RPMI7951 (cell line): ENCODE data around the gene BAZ1A. TPM values are rescaled to one million over a fixed set of nuclear protein-coding genes. Genes with fewer than 3 reads are reported as not detected.

ENCODE experiments used
- DNase-seq: peaks from one replicate; pipeline ENCODE4 v3.0.0-alpha.2; 2012; ENCODE audit warnings: low read depth
- total RNA-seq: library from RNA; depleted of rRNA; stranded (reverse); fragments of >200 nt; shearing (Covaris generic); gene quantifications from 2 replicates; pipeline ENCODE4 v1.2.3, GENCODE V29; 2014; rRNA removed

Gene BAZ1A
- total RNA-seq, 1 experiment from 2014 or later: 26.4 TPM

DNA sequence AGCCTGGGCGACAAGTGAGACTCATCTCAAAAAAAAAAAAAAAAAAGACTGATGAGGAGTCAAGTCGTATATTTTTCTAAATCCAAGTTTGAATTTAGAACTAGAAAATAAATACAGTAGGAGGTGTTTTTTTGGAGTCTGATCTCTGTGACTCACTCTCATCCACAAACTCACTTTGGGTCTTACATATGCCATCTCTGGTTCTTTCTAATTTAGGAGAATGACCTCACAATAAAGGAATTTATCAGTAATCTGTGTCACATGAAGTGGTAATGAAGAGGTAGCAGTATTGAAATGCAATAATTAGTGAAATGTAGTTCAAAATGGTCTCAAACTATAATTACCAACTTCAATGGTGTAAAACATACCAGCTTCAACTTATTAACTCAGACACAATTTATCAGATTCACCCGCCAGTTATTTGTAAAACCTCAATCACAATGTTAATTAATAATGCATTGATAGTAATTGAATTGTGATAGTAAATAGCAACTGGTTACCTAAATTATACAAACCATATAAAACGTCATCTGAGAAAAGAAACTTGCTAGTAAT, 156.3 kb downstream of the BAZ1A start:
- peak; percentile 67 for DNase-seq

DNA sequence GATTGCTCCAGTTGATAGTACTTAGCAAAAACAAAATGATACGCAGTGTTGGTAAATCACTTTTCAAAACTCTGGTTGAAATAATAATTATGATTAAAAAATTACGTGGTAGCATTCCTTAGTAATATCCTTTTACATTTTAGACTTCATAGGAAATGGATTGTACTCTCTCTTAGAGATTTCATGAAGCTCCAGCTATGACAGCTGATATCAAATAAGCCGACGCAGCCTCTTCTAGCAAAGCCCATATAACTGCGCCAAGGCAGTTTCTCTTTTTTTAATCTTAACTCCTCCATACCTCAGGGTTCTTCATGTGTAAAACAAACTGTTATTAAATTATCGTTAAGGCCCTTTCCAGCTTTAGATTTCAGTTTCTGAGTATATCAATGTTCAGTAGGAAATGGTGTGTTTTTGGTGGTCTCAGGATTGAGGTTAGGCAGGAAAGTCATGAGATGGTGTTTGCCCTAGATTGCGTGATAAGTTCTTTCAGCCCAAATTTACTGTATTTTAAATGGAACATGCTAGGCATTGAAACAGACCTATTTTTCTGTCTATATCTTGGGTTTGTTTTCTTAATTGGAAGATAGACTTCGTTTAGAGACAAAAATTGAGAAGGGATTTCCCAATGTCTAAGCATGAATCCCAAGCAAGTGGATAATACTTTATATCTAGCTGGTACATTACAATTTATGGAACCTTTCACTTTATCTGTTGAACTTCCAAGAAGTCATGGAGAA, 159.9 kb downstream of the BAZ1A start:
- no peak for DNase-seq

DNA sequence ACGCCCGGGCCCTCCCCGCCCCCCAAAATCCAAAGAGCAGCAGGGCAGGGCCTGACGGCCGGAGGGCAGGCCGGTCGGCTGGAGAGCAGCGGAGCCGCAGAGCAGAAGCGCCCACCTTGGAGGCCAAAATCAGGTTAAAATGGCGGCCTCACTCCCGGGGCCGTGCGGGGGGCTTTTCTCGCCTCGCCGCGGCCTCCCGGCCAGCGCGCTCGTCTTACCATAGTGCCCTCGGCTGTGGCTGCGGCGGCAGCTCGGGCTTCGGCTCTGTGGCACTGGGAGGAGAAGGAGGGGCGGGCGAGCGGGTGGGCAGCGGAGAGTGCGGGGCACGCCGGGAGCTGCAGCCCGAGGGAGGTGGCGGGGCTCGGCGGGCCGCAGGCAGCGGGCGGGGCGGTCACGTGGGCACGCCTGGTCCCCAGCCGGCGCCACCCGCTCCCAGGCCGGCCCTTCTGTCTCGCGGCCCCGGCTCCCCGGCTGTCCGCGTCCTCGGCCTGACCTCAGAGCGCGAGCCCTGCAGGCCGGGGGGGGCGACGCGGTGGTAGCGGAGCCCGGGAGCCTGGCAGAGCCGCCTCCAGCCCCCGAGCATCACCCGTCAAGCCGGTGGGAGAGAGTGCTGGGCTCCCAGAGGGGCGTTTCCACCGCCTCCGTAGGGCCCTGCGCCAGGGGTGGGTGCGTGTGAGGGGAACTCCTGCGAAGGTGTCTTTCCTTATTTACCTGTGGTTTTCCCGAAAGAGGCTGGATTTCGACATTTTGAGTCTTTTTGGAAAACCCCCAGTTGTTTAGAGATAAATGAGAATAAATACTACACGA, 160.6 kb downstream of the BAZ1A start, which contains the start of gene CFL2:
CFL2 (minus strand) TSS at position 274 of the 807 bp plus-strand sequence; CDS start at position 221, 53 bp downstream.
- DNase-seq: peak; percentile 78

DNA sequence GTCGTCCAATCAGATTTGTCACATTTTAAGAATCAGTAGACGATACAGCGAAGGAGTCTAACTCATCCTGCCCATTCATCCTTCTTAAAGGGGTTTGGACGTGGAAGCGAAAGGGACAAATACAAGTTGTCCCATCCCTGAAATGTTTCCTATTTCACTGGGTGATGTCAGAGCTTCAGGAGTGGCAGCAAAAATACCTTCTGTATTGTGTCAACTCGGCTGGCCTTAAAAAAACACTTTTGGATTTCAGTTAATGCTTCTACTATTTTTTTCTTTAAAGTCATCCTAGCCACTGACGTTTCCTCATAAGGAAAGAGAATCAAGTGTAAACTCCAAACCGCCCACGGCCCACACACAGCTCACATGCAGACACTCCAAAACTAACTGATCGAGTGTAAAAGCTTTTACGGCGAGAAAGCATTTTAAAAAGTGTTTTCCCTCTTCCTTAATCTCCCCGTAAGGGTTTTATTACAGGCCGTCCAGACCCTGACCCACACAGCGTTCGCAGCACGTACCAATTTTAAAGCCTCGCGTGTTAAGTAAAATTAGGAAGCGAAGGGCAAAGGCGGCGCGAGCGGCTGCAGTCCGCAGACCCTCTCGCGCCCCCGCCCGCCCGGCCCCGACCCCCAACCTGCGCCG, 161.4 kb downstream of the BAZ1A start:
- peak; percentile 64 for DNase-seq

DNA sequence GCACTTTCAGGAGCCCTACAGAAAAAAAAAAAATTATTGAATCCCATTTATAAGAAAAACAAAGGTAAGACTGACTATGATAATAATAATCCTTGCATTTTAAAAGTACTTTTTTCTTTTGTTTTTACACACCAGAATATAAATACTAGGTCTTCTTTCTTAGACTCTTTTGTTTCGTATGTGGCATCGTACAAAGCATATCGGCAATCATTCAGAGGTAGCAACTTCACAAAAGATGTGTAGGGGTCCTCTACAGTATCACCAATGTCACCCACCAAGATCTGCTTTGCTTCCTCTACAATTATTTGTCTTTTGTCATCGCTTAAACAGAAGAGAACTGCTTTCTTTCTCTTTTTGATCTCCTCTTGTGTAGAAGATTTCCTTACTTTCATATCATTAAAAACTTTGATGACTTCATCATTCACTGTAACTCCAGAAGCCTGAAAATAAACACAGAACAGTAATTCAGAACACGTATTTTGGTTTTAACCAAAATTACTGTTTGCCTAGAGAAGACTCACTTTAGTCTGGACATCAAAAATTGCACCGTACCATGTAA, 162.0 kb downstream of the BAZ1A start:
- no peak for DNase-seq

DNA sequence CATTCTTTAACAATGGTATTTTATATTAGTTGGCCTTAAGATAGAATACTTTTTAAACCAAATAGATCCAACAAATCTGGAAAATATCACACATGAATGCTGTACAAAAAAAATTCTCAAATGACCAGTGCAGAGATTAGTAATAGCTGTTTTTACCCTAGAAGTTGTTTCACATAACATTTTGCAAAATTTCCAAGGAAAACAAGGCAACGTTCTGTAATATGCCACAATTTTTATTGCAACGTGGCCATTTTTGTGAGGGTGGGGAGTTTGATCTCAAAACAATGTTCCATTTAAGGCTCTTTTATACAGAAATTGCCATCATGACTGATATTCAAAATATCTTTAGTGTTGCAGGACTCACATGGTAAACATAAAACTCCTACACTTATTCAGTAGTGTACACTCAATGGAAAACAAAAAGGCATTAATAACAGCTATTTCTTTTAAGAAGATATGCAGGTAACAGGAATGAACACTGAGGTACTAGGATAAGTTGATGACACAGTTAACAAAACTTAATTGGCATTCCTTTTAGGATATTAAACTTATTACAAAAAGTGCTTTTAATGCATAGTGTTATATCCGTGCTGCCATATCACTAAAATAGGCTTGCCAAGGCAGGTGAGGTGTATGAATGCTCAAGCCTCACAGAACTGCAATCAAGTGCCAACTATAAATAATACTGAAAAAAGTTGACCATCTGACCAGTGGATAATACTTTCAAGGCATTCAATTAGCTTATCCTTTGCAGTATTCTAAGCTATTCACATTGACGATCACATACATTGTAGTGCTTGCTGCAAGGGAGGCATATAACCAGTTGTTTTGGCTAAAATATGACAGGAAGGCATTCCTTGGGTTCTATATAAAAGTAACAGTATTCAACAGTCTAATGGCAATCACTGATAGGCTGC, 163.1 kb downstream of the BAZ1A start:
- no peak for DNase-seq

DNA sequence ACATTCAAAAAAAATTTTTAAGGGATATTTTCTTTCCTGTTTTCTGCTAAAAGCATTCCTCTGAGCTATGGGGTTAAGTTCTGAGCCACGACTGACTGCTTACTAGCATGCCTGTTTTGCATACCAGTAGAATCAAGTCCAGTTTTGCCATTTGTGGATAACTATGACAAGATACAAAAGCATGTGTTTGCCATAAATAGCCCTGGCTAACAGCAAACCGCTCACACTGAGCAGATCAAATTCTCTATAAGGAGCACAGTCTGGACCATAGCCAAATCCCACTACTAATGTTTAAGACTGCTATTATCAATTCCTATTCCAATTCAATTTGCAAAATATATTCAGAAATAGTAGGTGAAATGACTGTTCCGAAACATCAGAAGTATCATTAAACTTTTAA, 164.0 kb downstream of the BAZ1A start:
- DNase-seq: peak; percentile 87

DNA sequence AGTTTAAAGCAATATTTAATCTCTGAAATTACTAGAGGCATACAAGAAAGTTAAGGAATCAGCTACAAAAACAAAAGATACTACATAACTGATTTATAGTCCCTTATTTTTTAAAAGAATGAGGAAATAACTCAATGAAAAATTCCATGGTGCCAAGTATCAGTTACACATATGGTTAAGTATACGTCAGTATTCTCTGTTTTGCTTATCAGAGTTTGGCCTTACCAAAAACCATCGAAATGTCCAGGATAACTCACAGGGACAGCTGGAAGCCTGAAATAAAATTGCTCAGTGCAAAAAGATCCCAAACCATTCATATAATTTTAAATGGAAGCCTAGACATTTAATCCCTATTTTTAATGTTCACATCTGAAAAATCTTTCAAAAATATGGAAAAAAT, 164.4 kb downstream of the BAZ1A start:
- no peak for DNase-seq

DNA sequence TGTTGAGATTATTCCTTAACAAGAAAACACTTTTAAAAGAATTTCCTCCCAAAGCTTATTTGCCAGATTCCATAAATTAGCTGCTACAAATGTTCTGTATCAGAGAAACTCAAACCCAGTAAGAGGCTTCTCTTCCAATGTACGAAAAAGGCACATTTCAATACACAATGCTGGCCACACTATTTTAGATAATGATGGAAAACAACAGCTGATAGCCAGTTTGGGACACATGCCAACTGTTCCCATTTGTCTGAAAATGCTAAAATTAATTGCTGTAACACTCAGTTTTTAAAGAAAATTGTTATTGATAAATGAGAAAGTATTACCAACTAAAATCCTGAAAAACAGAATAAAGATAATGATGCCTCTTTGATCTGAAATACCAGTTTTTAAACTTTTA, 165.2 kb downstream of the BAZ1A start:
- DNase-seq: no peak

DNA sequence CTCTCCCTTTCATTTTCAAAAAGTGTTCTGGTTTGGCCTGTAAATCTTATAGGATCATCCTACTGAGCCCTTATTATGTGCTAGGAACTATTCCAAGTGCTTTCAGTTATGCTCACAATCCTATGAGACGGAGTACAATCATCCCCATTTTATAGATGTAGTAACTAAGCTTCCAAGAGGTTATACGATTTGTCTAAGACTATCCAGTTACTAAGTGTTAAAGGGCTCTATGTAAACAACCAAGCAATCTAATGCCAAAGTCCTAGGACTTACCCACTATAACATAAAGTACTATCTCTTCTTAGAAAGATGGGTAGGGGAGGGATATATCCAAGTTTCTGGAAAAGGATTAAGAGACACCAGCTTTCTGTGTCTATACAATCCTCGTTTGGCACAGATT, 167.4 kb downstream of the BAZ1A start:
- no peak for DNase-seq

Other genes starting within 250 kb of the BAZ1A start
- gene SNX6, start 245.2 kb downstream of the BAZ1A start, total RNA-seq: 138 and 141 TPM in 2 replicates
- 78.9 and 128 TPM in 2 replicates for gene CFL2, start 160.8 kb downstream of the BAZ1A start, total RNA-seq
- 84.7 and 89.6 TPM in 2 replicates for gene SRP54, start 107.6 kb upstream of the BAZ1A start, total RNA-seq
- gene FAM177A1, start 170.9 kb upstream of the BAZ1A start, total RNA-seq: 41.2 and 53.7 TPM in 2 replicates
- gene PPP2R3C, start 246.6 kb upstream of the BAZ1A start, total RNA-seq: 41.0 and 59.8 TPM in 2 replicates
- 21.5 and 32.7 TPM in 2 replicates for gene PRORP, start 247.2 kb upstream of the BAZ1A start, total RNA-seq